HepG2 (cell line): ENCODE data around the gene JMJD7. TPM values are rescaled to one million over a fixed set of nuclear protein-coding genes. Genes with fewer than 3 reads are reported as not detected.

Source experiments
- ARNT2 ChIP-seq: sonication (generic); formaldehyde crosslinking; IDR thresholded peaks from 2 replicates; pipeline ENCODE4 v1.8.0; 2022; ENCODE audit warnings: mild to moderate bottlenecking, low read depth, missing genetic modification reagents, moderate library complexity
- CBX5 ChIP-seq: sonication (generic); formaldehyde crosslinking; IDR thresholded peaks from 2 replicates; pipeline ENCODE4 v1.4.0; 2020; ENCODE audit warnings: missing genetic modification reagents, borderline replicate concordance
- FOXM1 ChIP-seq: sonication (generic); formaldehyde crosslinking; IDR thresholded peaks from 2 replicates; pipeline ENCODE4 v1.5.0; 2020; ENCODE audit warnings: missing genetic modification reagents
- GTF2F1 ChIP-seq: fragments of 150-350 bp; IDR thresholded peaks from 2 replicates; pipeline ENCODE4 v1.6.1; 2014; ENCODE audit warnings: low read length
- HNRNPUL1 ChIP-seq: fragments of 200-400 bp; formaldehyde crosslinking; IDR thresholded peaks from 2 replicates; pipeline ENCODE4 v1.6.1; 2017; ENCODE audit warnings: low read depth, mild to moderate bottlenecking, low read length, moderate library complexity
- MTA1 ChIP-seq: sonication (generic); formaldehyde crosslinking; IDR thresholded peaks from 2 replicates; pipeline ENCODE4 v1.4.0; 2020; ENCODE audit warnings: missing genetic modification reagents, mild to moderate bottlenecking, borderline replicate concordance
- PAX8 ChIP-seq: sonication (generic); formaldehyde crosslinking; IDR thresholded peaks from 2 replicates; pipeline ENCODE4 v1.8.0; 2022; ENCODE audit warnings: mild to moderate bottlenecking, missing genetic modification reagents, borderline replicate concordance
- RNF2 ChIP-seq: fragments of 450-650 bp; conservative IDR thresholded peaks from 2 replicates; pipeline ENCODE4 v1.6.1; 2016; ENCODE audit warnings: low read depth
- YEATS2 ChIP-seq: sonication (generic); formaldehyde crosslinking; IDR thresholded peaks from 2 replicates; pipeline ENCODE4 v1.4.0; 2020; ENCODE audit warnings: missing genetic modification reagents, borderline replicate concordance
- ZFP37 ChIP-seq: sonication (generic); formaldehyde crosslinking; IDR thresholded peaks from 2 replicates; pipeline ENCODE4 v1.4.0; 2020; ENCODE audit warnings: missing genetic modification reagents, borderline replicate concordance
- ZFX ChIP-seq: sonication (generic); formaldehyde crosslinking; IDR thresholded peaks from 2 replicates; pipeline ENCODE4 v1.4.0; 2020; ENCODE audit warnings: mild to moderate bottlenecking, low read depth, missing genetic modification reagents, moderate library complexity
- ZNF12 ChIP-seq: sonication (generic); formaldehyde crosslinking; IDR thresholded peaks from 2 replicates; pipeline ENCODE4 v1.5.0; 2020; ENCODE audit warnings: missing genetic modification reagents
- ZNF124 ChIP-seq: sonication (generic); formaldehyde crosslinking; IDR thresholded peaks from 2 replicates; pipeline ENCODE4 v1.4.0; 2020; ENCODE audit warnings: missing genetic modification reagents
- ZNF274 ChIP-seq: sonication (generic); formaldehyde crosslinking; IDR thresholded peaks from 2 replicates; pipeline ENCODE4 v1.5.1; 2020; ENCODE audit warnings: mild to moderate bottlenecking, missing genetic modification reagents
- ZNF350 ChIP-seq: sonication (generic); formaldehyde crosslinking; IDR thresholded peaks from 2 replicates; pipeline ENCODE4 v1.4.0; 2020; ENCODE audit warnings: mild to moderate bottlenecking, low read depth, missing genetic modification reagents, borderline replicate concordance
- ZNF629 ChIP-seq: sonication (generic); formaldehyde crosslinking; conservative IDR thresholded peaks from 2 replicates; pipeline ENCODE4 v1.5.0; 2020; ENCODE audit warnings: missing genetic modification reagents
- ZNF713 ChIP-seq: sonication (generic); formaldehyde crosslinking; IDR thresholded peaks from 2 replicates; pipeline ENCODE4 v1.4.0; 2020; ENCODE audit warnings: mild to moderate bottlenecking, missing genetic modification reagents
- polyA plus RNA-seq, 8 experiments: library from polyadenylated mRNA; depleted of rRNA in 3 of 8; stranded (reverse) in 7 of 8; unstranded in 1 of 8; fragments of >200 nt; fragmentation: Illumina TruSeq in 4 of 8; extraction: Trizol in 4 of 8; gene quantifications; 2 replicates each; pipeline versions ENCODE4 v1.2.1 to v1.2.3, GENCODE V29; 2011 to 2016; ENCODE audit warnings: low read depth in 4 of 8, missing spikeins in 1 of 8, mixed read lengths in 1 of 8; ENCODE audit not compliant: insufficient read depth in 1 of 8
- total RNA-seq, 5 experiments: library from RNA; depleted of rRNA; stranded (reverse); fragments of >200 nt; fragmentation: Illumina TruSeq; extraction: Trizol; gene quantifications; 2 replicates each; pipeline ENCODE4 v1.2.3, GENCODE V29; 2016; ENCODE audit warnings: low read depth in 1 of 5
- TF ChIP-seq, protein P1 (sequence below): IDR thresholded peaks from 2 replicates; pipeline ENCODE4 v1.6.1; 2016; ENCODE audit warnings: mild to moderate bottlenecking
- TF ChIP-seq, protein P2 (sequence below): sonication (generic); formaldehyde crosslinking; IDR thresholded peaks from 2 replicates; pipeline ENCODE4 v1.9.0; 2021; ENCODE audit warnings: missing genetic modification reagents, borderline replicate concordance
- TF ChIP-seq, protein P3 (sequence below): sonication (generic); formaldehyde crosslinking; IDR thresholded peaks from 2 replicates; pipeline ENCODE4 v1.9.0; 2022; ENCODE audit warnings: missing genetic modification reagents, mild to moderate bottlenecking, borderline replicate concordance
- TF ChIP-seq, protein P4 (sequence below): sonication (generic); formaldehyde crosslinking; conservative IDR thresholded peaks from 2 replicates; pipeline ENCODE4 v1.4.0; 2020; ENCODE audit warnings: missing genetic modification reagents

Gene JMJD7
- total and polyA plus RNA-seq, 2 of the 13 experiments (the other 11 are each of a cell fraction or from before 2014, with no cell fraction given): 6.4 to 7.1 TPM

DNA sequence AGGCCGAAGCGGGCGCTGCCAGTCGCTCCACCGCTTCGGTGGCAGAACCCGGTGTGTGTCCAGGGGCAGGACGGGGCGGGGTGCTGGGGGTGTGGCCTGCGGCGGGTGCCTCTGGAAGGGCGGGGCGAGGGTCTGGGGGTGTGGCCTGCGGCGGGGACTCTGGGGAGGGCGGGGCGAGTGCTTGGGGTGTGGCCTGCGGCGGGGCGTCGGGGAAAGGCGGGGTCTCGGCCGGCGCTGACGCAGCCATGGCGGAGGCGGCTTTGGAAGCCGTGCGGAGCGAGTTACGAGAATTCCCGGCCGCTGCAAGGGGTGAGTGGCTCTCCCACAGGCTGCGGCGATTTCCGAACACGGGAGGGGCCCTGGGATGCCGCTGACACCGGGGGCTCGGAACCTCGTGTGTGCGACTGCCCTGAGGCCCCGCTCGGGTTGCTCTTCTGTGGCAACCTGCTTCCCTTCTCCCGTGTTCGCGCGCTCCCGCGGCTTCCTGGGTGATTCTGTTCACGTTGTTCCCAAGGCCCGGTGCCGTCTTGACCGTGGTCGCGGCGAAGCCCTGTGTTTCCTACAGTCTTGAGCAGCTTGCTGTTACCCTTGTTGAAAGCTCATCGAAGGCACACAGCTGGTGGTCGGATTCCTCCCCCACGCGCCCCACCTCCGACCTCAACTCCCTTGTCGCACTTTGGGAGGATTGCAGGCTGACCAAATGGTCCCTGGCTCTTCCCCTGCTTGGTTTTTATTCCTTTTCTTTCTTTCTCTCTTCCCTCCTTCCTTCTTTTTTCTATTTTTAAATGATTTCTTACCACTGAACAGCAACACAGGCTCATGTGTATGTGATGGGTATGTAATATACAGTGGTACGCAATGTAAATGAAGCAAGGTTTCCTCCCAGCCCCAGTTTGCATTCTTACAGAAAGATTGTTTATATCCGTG, at the start of gene JMJD7 (continued):
- TF ChIP-seq ZFP37 (CRISPR knock-in tag) (no peak; the same call in 1 of the 2 replicates), RNF2 (no peak), GTF2F1 (no peak), ZNF350 (no peak; the same call in 1 of the 2 replicates), CBX5 (no peak), YEATS2 (CRISPR knock-in tag) (peak; percentile 37; the same call in 1 of the 2 replicates), ZNF12 (CRISPR knock-in tag) (no peak), ZNF629 (no peak), ZFX (CRISPR knock-in tag) (peak; percentile 72), ZNF124 (CRISPR knock-in tag) (no peak), HNRNPUL1 (no peak), ZNF274 (CRISPR knock-in tag) (no peak), ZNF713 (0 out of 2 replicates have a peak, but pooled peaks have one; percentile 52), ARNT2 (CRISPR knock-in tag) (peak; percentile 4; the same call in 1 of the 2 replicates), FOXM1 (CRISPR knock-in tag) (no peak), MTA1 (0 out of 2 replicates have a peak, but pooled peaks have one; percentile 9), PAX8 (CRISPR knock-in tag) (no peak)
- TF ChIP-seq, protein P1, sequence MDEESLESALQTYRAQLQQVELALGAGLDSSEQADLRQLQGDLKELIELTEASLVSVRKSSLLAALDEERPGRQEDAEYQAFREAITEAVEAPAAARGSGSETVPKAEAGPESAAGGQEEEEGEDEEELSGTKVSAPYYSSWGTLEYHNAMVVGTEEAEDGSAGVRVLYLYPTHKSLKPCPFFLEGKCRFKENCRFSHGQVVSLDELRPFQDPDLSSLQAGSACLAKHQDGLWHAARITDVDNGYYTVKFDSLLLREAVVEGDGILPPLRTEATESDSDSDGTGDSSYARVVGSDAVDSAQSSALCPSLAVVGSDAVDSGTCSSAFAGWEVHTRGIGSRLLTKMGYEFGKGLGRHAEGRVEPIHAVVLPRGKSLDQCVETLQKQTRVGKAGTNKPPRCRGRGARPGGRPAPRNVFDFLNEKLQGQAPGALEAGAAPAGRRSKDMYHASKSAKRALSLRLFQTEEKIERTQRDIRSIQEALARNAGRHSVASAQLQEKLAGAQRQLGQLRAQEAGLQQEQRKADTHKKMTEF: peak; percentile 59; the same call in 1 of the 2 replicates
- TF ChIP-seq, protein P2, sequence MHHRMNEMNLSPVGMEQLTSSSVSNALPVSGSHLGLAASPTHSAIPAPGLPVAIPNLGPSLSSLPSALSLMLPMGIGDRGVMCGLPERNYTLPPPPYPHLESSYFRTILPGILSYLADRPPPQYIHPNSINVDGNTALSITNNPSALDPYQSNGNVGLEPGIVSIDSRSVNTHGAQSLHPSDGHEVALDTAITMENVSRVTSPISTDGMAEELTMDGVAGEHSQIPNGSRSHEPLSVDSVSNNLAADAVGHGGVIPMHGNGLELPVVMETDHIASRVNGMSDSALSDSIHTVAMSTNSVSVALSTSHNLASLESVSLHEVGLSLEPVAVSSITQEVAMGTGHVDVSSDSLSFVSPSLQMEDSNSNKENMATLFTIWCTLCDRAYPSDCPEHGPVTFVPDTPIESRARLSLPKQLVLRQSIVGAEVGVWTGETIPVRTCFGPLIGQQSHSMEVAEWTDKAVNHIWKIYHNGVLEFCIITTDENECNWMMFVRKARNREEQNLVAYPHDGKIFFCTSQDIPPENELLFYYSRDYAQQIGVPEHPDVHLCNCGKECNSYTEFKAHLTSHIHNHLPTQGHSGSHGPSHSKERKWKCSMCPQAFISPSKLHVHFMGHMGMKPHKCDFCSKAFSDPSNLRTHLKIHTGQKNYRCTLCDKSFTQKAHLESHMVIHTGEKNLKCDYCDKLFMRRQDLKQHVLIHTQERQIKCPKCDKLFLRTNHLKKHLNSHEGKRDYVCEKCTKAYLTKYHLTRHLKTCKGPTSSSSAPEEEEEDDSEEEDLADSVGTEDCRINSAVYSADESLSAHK: no peak
- TF ChIP-seq, protein P3, sequence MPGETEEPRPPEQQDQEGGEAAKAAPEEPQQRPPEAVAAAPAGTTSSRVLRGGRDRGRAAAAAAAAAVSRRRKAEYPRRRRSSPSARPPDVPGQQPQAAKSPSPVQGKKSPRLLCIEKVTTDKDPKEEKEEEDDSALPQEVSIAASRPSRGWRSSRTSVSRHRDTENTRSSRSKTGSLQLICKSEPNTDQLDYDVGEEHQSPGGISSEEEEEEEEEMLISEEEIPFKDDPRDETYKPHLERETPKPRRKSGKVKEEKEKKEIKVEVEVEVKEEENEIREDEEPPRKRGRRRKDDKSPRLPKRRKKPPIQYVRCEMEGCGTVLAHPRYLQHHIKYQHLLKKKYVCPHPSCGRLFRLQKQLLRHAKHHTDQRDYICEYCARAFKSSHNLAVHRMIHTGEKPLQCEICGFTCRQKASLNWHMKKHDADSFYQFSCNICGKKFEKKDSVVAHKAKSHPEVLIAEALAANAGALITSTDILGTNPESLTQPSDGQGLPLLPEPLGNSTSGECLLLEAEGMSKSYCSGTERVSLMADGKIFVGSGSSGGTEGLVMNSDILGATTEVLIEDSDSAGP (CRISPR knock-in tag): peak; percentile 56; the same call in 1 of the 2 replicates
- TF ChIP-seq, protein P4, sequence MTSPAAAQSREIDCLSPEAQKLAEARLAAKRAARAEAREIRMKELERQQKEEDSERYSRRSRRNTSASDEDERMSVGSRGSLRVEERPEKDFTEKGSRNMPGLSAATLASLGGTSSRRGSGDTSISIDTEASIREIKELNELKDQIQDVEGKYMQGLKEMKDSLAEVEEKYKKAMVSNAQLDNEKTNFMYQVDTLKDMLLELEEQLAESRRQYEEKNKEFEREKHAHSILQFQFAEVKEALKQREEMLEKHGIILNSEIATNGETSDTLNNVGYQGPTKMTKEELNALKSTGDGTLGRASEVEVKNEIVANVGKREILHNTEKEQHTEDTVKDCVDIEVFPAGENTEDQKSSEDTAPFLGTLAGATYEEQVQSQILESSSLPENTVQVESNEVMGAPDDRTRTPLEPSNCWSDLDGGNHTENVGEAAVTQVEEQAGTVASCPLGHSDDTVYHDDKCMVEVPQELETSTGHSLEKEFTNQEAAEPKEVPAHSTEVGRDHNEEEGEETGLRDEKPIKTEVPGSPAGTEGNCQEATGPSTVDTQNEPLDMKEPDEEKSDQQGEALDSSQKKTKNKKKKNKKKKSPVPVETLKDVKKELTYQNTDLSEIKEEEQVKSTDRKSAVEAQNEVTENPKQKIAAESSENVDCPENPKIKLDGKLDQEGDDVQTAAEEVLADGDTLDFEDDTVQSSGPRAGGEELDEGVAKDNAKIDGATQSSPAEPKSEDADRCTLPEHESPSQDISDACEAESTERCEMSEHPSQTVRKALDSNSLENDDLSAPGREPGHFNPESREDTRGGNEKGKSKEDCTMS (CRISPR knock-in tag): no peak
